Fibroblast of the aortic adventitia (primary cell): ENCODE results near the gene PLAC9. TPM values are rescaled to one million over a fixed set of nuclear protein-coding genes. Genes with fewer than 3 reads are reported as not detected.

Experiments
- DNase-seq: peaks from one replicate; pipeline ENCODE4 v3.0.0-alpha.2; 2010; ENCODE audit warnings: low read depth
- H3K4me3 ChIP-seq: 2 replicates; pipeline ENCODE4 v1.5.1; 2011; ENCODE audit warnings: low read depth, mild to moderate bottlenecking, control low read depth, low read length, moderate library complexity
- CTCF ChIP-seq: IDR thresholded peaks from 2 replicates; pipeline ENCODE4 v1.5.1; 2011; ENCODE audit warnings: mild to moderate bottlenecking, low read length, control low read depth, inconsistent platforms; ENCODE audit not compliant: insufficient read depth
- total RNA-seq: library from RNA; depleted of rRNA; stranded (reverse); fragments of >200 nt; gene quantifications from 2 replicates; pipeline ENCODE4 v1.2.3, GENCODE V29; 2012; ENCODE audit warnings: low replicate concordance

The PLAC9 gene
- total RNA-seq, 1 donor, result 32.1 TPM

DNA sequence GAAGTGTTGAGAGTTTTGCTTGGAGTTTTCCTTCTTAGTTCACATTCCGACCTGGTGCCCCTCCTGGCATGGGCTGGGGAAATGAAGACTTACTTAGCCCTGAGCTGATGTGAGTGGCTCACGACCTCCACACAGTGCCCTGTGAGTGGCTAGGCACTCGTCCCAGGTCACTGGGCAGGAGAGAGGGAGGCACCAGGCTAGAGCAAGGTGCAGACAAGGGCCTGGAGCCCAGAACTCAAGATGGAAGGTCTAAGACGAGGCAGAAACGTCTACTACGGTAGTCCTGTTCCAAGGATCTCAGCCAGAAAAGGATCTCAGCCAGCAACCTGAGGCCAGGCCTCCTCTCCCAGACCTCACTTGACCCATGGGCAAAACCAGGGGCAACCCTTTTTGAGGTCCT, 50.5 kb downstream of the PLAC9 start:
- H3K4me3 ChIP-seq, result no peak overlapping the region
- no peak for TF ChIP-seq CTCF
- no peak for DNase-seq

- no peak for DNase-seq
Measured at GRCh38 chr10:80183436-80183835, 50.9 kb downstream of the PLAC9 start.

DNA sequence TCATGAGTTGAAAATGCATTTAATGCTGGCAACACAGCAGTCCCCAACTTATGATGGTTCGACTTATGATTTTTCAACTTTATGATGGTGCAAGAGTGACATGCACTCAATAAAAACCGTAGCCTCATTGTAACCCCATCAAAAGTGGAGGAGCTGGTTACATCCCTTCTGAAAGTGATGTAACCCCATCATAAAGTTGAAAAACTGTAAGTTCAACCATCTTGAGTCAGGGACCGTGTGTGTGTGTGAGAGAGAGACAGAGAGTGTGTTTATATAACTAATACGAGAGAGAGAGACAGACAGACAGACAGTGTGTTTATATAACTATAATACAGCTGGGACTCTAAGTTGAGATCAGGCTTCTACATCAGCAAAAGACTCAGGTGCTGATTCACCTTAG, 51.8 kb downstream of the PLAC9 start:
- DNase-seq, result no peak
- H3K4me3 ChIP-seq, result no peak overlapping the region
- no peak for TF ChIP-seq CTCF

More at GRCh38 chr10:80183436-80183835, 50.9 kb downstream of the PLAC9 start:
- H3K4me3 ChIP-seq, result no peak overlapping the region
- no peak for TF ChIP-seq CTCF

DNA sequence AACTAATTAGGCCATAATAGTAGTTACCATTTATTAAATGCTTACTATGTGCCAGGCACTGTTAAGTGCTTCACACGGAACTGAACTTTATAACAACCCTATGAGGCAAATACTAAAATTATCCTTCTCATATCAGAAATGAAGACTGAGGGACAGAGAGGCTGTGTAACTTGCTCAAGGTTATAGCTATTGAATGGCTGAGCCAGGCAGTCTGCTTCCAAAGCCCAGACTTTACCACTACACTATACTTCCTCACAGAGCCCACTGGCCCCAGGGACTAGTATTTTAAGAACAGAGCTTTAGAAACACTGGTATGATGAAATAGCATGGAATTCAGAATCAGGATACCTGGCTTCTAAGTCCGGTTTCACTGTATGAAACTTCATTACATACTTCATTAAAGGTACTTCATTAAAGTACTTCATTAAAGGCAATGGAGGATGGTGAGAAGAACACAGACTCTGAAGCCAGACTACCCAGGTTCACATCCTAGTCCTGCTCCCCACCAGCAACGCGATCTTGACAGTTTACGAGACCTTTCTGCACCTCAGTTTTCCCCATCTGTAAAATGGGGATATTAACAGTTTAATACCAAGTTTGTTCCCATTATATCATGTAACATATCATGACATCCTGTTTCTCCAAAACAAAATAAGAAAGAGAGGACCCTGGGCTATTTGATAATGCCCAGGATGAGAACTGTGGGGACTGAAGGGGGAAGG, 53.2 kb downstream of the PLAC9 start:
- no peak for TF ChIP-seq CTCF
- no peak overlapping the region for H3K4me3 ChIP-seq

GRCh38 chr10:80186364-80187012, 54.0 kb downstream of the PLAC9 start:
- no peak for TF ChIP-seq CTCF
- H3K4me3 ChIP-seq, result no peak overlapping the region
- DNase-seq, result peak; percentile 42

More for the DNA sequence above, 53.2 kb downstream of the PLAC9 start:
- peak; percentile 56 for DNase-seq

GRCh38 chr10:80187060-80187459, 54.5 kb downstream of the PLAC9 start:
- no peak overlapping the region for H3K4me3 ChIP-seq
- no peak for TF ChIP-seq CTCF
- DNase-seq, result no peak
